Measurements from ENCODE around the gene PDLIM3.
"Not testable (repeated sequence)": the region's sequence is repeated elsewhere in the genome, so short reads cannot be mapped to it uniquely, and the experiment has no call there.

Gene PDLIM3

GRCh38 chr4:185520119-185520518 lies 15.2 kb downstream of the PDLIM3 start:
- DNase-seq (ENCODE audit: low spot score), result no peak

- DNase-seq (ENCODE audit: low spot score), result no peak
Measured at GRCh38 chr4:185518494-185518893, 16.8 kb downstream of the PDLIM3 start.

- no peak for DNase-seq (ENCODE audit: low spot score)
Measured at GRCh38 chr4:185518069-185518468, 17.2 kb downstream of the PDLIM3 start.

- no peak for DNase-seq (ENCODE audit: low spot score)
Measured at GRCh38 chr4:185515248-185515647, 20.1 kb downstream of the PDLIM3 start.

- DNase-seq (ENCODE audit: low spot score), result no peak
Measured at GRCh38 chr4:185514182-185514697, 21.1 kb downstream of the PDLIM3 start.

- no peak for DNase-seq (ENCODE audit: low spot score)
Measured at GRCh38 chr4:185513489-185514181, 21.7 kb downstream of the PDLIM3 start.

- no peak for DNase-seq (ENCODE audit: low spot score)
Measured at GRCh38 chr4:185512516-185512915, 22.8 kb downstream of the PDLIM3 start.

GRCh38 chr4:185511243-185511642 lies 24.1 kb downstream of the PDLIM3 start:
- not testable (repeated sequence) for DNase-seq (ENCODE audit: low spot score)

- no peak for DNase-seq (ENCODE audit: low spot score)
Measured at GRCh38 chr4:185510806-185511205, 24.5 kb downstream of the PDLIM3 start.

GRCh38 chr4:185508181-185508580 lies 27.1 kb downstream of the PDLIM3 start:
- no peak for DNase-seq (ENCODE audit: low spot score)

- no peak for DNase-seq (ENCODE audit: low spot score)
Measured at GRCh38 chr4:185506422-185506821, 28.9 kb downstream of the PDLIM3 start.

- no peak for DNase-seq (ENCODE audit: low spot score)
Measured at GRCh38 chr4:185504098-185505047, 30.9 kb downstream of the PDLIM3 start.

GRCh38 chr4:185502386-185502785 lies 32.9 kb downstream of the PDLIM3 start:
- DNase-seq (ENCODE audit: low spot score), result no peak

GRCh38 chr4:185500576-185500975 lies 34.7 kb downstream of the PDLIM3 start:
- DNase-seq (ENCODE audit: low spot score), result no peak

GRCh38 chr4:185500035-185500434 lies 35.3 kb downstream of the PDLIM3 start:
- no peak for DNase-seq (ENCODE audit: low spot score)

GRCh38 chr4:185488650-185489049 lies 46.7 kb downstream of the PDLIM3 start:
- DNase-seq (ENCODE audit: low spot score), result no peak

- no peak for DNase-seq (ENCODE audit: low spot score)
Measured at GRCh38 chr4:185481401-185481800, 53.9 kb downstream of the PDLIM3 start.

- no peak for DNase-seq (ENCODE audit: low spot score)
Measured at GRCh38 chr4:185480016-185480732, 55.1 kb downstream of the PDLIM3 start.

- no peak for DNase-seq (ENCODE audit: low spot score)
Measured at GRCh38 chr4:185479507-185479971, 55.8 kb downstream of the PDLIM3 start.

GRCh38 chr4:185473247-185473646 lies 62.1 kb downstream of the PDLIM3 start:
- DNase-seq (ENCODE audit: low spot score), result no peak

- no peak for DNase-seq (ENCODE audit: low spot score)
Measured at GRCh38 chr4:185472103-185472542, 63.2 kb downstream of the PDLIM3 start.

Measured in pons (tissue), 1 donor.